Gastrocnemius medialis (tissue), 4 donors: Measurements from ENCODE around the gene NANOGP8.

Experiments used
- POLR2A ChIP-seq, 2 donors: fragments of 450-650 bp; IDR thresholded peaks; one replicate each; pipeline ENCODE4 v1.6.1; 2017; ENCODE audit warnings: antibody characterized with exemption in 2 of 2, mild to moderate bottlenecking in 2 of 2, moderate library complexity in 2 of 2
- TF ChIP-seq, protein P1 (sequence below), 5 experiments: fragments of 450-650 bp in 3 of 5; fragments of 200-600 bp in 2 of 5; sonication (generic) in 2 of 5; IDR thresholded peaks in 4 of 5; conservative IDR thresholded peaks in 1 of 5; 1 replicate in 4 of 5; 2 replicates in 1 of 5; pipeline ENCODE4 v1.5.1; 2016 to 2019; ENCODE audit warnings: antibody characterized with exemption in 5 of 5, mild to moderate bottlenecking in 3 of 5, moderate library complexity in 3 of 5

GRCh38 chr15:35120173-35120572, 35.1 kb upstream of the NANOGP8 start:
- TF ChIP-seq, protein P1, sequence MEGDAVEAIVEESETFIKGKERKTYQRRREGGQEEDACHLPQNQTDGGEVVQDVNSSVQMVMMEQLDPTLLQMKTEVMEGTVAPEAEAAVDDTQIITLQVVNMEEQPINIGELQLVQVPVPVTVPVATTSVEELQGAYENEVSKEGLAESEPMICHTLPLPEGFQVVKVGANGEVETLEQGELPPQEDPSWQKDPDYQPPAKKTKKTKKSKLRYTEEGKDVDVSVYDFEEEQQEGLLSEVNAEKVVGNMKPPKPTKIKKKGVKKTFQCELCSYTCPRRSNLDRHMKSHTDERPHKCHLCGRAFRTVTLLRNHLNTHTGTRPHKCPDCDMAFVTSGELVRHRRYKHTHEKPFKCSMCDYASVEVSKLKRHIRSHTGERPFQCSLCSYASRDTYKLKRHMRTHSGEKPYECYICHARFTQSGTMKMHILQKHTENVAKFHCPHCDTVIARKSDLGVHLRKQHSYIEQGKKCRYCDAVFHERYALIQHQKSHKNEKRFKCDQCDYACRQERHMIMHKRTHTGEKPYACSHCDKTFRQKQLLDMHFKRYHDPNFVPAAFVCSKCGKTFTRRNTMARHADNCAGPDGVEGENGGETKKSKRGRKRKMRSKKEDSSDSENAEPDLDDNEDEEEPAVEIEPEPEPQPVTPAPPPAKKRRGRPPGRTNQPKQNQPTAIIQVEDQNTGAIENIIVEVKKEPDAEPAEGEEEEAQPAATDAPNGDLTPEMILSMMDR (IDR thresholded peaks at IDR 0.05 in 4 of 5, conservative IDR thresholded peaks at IDR 0.05 in 1 of 5) = no peak
- no peak for TF ChIP-seq POLR2A (IDR thresholded peaks at IDR 0.05)
